GM12873 (cell line): Measurements from ENCODE around the gene TRIP11.

Source experiments
- TF ChIP-seq, protein P1 (sequence below): IDR thresholded peaks from 2 replicates; pipeline ENCODE4 v1.5.1; 2012; ENCODE audit warnings: low read depth, mild to moderate bottlenecking, moderate library complexity, low read length, control low read depth; ENCODE audit not compliant: insufficient read depth; ENCODE audit errors: missing control alignments

Gene TRIP11

DNA sequence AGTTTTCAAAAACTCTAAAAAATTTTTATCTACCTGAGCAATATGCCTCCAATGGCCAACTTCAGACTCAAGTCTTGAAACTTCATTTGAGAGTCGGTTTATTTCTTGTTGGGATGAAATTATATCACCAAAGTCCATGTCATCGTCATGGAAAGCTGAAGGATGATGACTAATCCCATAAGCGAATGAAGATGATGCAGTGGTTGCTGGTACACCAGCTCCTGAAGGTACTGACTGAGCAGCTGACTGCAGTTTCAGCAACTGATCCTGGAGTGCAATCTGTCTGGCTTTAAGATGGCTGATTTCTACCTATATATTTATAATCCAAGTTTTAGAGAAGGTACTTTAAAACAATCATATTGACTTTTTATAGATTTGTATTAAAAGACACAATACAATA is 18.3 kb downstream of the TRIP11 start:
- TF ChIP-seq, protein P1, sequence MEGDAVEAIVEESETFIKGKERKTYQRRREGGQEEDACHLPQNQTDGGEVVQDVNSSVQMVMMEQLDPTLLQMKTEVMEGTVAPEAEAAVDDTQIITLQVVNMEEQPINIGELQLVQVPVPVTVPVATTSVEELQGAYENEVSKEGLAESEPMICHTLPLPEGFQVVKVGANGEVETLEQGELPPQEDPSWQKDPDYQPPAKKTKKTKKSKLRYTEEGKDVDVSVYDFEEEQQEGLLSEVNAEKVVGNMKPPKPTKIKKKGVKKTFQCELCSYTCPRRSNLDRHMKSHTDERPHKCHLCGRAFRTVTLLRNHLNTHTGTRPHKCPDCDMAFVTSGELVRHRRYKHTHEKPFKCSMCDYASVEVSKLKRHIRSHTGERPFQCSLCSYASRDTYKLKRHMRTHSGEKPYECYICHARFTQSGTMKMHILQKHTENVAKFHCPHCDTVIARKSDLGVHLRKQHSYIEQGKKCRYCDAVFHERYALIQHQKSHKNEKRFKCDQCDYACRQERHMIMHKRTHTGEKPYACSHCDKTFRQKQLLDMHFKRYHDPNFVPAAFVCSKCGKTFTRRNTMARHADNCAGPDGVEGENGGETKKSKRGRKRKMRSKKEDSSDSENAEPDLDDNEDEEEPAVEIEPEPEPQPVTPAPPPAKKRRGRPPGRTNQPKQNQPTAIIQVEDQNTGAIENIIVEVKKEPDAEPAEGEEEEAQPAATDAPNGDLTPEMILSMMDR = no peak

DNA sequence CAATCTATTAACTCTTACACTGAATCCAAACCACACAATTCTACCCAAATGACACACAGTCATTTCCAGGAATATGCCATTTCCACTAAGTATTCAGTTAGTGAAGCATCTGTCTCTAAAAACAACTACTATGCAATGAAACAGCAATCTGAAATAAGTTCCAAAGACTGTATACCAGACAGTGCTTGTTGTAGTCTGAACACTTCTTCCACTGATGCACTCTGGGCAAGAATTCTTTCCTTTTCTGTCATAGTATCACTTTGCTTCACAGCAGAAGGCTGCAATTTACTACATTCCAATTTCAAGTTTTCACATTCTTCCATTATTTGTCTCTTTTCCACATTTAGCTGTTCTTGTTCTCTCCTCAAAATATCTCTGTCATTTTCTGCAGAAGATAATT is 25.8 kb downstream of the TRIP11 start:
- TF ChIP-seq, protein P1 = no peak

DNA sequence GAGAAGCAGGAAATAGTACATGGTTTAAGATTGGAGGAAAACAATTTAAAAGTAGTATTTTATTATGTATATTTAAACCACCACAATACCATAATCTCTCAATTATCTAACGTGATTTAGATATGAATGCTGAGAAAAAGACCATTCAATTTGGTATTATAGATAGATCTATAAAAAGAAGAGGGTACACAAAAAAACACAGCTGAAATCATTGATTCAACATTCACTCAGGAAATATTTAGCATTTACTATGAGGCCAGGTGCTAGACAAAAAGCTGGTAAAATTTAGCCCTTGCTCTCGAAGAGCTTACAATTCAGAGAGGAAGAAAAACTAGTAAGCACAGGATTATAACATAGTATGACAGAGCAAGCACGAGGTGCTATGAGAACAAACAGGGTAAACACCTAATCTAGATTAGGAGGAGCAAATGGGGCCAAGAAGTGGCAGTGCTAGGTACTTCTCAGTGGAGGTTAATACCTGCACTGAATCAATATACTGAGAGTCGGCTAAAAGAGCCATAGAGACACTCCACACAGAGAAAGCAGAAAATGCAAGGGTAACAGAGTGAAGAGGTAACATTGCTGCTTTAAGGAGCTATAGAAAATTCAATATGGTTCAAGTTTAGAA is 27.6 kb downstream of the TRIP11 start:
- TF ChIP-seq, protein P1 = no peak

DNA sequence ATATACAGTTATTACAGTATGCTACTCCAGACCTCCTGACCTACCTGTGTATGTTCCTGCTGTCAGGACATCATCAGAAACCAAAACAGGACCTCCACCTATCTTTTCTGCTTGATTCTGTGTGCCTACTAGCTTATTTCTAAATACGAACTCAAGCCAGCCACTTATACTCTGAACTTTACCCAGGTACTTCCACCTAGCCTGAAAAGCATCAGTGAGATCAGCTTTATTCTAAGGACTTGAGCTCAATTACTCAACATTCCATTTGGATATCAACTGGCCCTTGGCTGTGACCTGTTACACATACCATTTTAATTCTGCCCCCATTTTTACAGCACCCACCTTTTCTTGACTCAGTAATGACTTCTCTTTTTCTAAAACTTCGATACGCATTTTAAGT is 29.2 kb downstream of the TRIP11 start:
- TF ChIP-seq, protein P1 = no peak

DNA sequence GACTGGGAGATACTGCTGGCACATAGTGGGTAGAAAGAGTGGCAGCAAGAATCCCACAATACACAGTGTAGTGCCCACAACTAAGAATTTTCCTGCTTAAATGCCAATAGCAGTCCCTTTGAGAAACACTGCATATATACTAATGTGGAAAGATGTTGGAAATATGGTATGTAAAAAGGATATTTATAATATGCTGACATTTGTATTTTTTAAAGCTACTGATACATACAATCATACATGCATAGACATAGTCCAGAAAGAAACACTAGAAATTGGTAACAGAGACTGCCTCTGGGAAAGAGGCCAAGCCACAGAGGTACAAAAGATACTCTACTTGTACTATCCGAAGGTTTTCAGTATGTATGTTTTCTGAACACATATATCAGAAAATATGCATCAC is 30.3 kb downstream of the TRIP11 start:
- TF ChIP-seq, protein P1 = no peak

DNA sequence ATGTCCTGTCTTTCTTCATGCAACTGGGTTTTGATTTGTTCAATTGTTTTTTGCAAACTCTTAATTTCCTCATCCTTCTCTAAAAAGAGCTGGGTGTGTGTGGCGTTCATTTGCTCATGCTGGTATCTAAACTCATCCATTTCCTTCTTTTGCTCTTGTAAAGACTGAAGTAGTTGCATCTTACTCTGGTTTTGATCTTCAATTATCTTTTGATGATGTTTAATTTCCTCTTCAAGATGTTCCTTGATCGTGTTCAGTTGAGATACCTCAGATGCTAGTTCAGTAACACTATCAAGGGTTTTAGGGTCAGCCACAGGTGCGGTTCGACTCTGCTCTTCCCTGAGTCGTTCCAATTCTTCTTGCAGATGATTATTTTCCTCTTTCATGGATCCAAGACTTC is 34.8 kb downstream of the TRIP11 start:
- TF ChIP-seq, protein P1 = no peak

DNA sequence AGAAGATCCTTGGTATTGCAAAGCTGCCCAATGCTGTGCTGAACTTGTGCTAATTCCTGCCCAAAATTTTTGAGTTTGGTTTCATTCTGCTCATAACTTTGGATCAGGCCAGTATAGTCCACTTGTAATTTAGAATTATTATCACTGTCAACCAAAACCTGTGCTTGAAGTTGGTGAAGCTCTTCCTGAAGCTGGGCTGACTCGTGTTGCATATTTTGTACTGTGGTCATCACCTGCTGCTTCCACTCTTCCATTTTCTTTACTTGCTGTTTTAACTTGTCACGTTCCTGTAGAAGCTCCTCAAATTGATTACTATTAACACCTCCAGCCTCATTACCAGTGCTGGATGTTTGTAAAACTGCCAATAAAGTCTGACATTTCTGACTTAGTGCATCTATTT is 35.8 kb downstream of the TRIP11 start:
- TF ChIP-seq, protein P1 = no peak
